ENCODE results near the gene S100A14. TPM values are rescaled to one million over a fixed set of nuclear protein-coding genes. Genes with fewer than 3 reads are reported as not detected.

S100A14 gene
- total and polyA plus RNA-seq, 2 of the 13 experiments (the other 11 are each of a cell fraction or from before 2014, with no cell fraction given) = 1.4 to 7.7 TPM

- TF ChIP-seq ZBTB34 (CRISPR knock-in tag; IDR thresholded peaks at IDR 0.05) (no peak), ZNF878 (CRISPR knock-in tag; IDR thresholded peaks at IDR 0.05) (0 out of 2 replicates have a peak, but pooled peaks have one; percentile 10), YY1 (IDR thresholded peaks at IDR 0.05; ENCODE audit: insufficient read depth, insufficient replicate concordance, low read depth, low read length) (no peak), ZFP1 (CRISPR knock-in tag; IDR thresholded peaks at IDR 0.05) (no peak), POLR2A (IDR thresholded peaks at IDR 0.05; ENCODE audit: insufficient read depth in 1 of 2, low read depth in 2 of 2, low read length in 2 of 2) (peak; percentile 64 to 85), SRSF4 (IDR thresholded peaks at IDR 0.05; ENCODE audit: low read depth, low read length, poor library complexity, severe bottlenecking) (no peak), ZNF382 (CRISPR knock-in tag; IDR thresholded peaks at IDR 0.05; ENCODE audit: borderline replicate concordance) (no peak), ZBTB20 (CRISPR knock-in tag; IDR thresholded peaks at IDR 0.05; ENCODE audit: borderline replicate concordance, low read depth) (peak; percentile 38; the same call in 1 of the 2 replicates), ZNF34 (CRISPR knock-in tag; IDR thresholded peaks at IDR 0.05; ENCODE audit: borderline replicate concordance) (no peak), ARID2 (CRISPR knock-in tag; IDR thresholded peaks at IDR 0.05; ENCODE audit: borderline replicate concordance) (no peak), ZNF75D (CRISPR knock-in tag; IDR thresholded peaks at IDR 0.05; ENCODE audit: borderline replicate concordance) (no peak), ZXDC (CRISPR knock-in tag; IDR thresholded peaks at IDR 0.05) (no peak), ZBTB7B (CRISPR knock-in tag; IDR thresholded peaks at IDR 0.05) (no peak; the same call in none of the 2 replicates), ZNF709 (CRISPR knock-in tag; IDR thresholded peaks at IDR 0.05) (no peak), CENPT (CRISPR knock-in tag; IDR thresholded peaks at IDR 0.05; ENCODE audit: low read depth) (no peak), HDAC2 (CRISPR knock-in tag; IDR thresholded peaks at IDR 0.05) (no peak), ZNF639 (CRISPR knock-in tag; conservative IDR thresholded peaks at IDR 0.05) (no peak), HCFC1 (IDR thresholded peaks at IDR 0.05; ENCODE audit: low read depth, low read length) (no peak)
- TF ChIP-seq, protein P1, sequence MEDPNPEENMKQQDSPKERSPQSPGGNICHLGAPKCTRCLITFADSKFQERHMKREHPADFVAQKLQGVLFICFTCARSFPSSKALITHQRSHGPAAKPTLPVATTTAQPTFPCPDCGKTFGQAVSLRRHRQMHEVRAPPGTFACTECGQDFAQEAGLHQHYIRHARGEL (CRISPR knock-in tag; IDR thresholded peaks at IDR 0.05) = 0 out of 2 replicates have a peak, but pooled peaks have one; percentile 66
- TF ChIP-seq, protein P2, sequence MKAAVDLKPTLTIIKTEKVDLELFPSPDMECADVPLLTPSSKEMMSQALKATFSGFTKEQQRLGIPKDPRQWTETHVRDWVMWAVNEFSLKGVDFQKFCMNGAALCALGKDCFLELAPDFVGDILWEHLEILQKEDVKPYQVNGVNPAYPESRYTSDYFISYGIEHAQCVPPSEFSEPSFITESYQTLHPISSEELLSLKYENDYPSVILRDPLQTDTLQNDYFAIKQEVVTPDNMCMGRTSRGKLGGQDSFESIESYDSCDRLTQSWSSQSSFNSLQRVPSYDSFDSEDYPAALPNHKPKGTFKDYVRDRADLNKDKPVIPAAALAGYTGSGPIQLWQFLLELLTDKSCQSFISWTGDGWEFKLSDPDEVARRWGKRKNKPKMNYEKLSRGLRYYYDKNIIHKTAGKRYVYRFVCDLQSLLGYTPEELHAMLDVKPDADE (CRISPR knock-in tag; IDR thresholded peaks at IDR 0.05) = no peak
Measured at GRCh38 chr1:153627715-153628626, 11.8 kb upstream of the S100A14 start, which contains the start of gene S100A1 (continued).

Measured in HepG2 (cell line).